HCT116 (cell line): ENCODE results near the gene TFCP2. TPM values are rescaled to one million over a fixed set of nuclear protein-coding genes. Genes with fewer than 3 reads are reported as not detected.

ENCODE experiments used
- ATAC-seq: fragments of 200-7000 bp; cut with Tn5 transposase; 2 replicates; pipeline ENCODE4 v1.9.1; 2020; ENCODE audit warnings: mild to moderate bottlenecking, moderate library complexity
- BruUV-seq: library from RNA; stranded (reverse); fragments of 400-500 nt; replicated peaks from 2 replicates; lab custom pipeline; 2021; lab: Mats Ljungman, UMichigan
- CTCF ChIA-PET: fragments of 300-600 bp; sonication (Branson Sonifier 250); formaldehyde crosslinking; loops from one replicate; lab custom pipeline; 2021; ENCODE audit warnings: antibody characterized with exemption; lab: Charles Lee
- POLR2A ChIA-PET: fragments of 300-600, 350-600 bp; sonication (Branson Sonifier 250); formaldehyde crosslinking; loops from one replicate; lab custom pipeline; 2021; ENCODE audit warnings: antibody characterized with exemption; lab: Charles Lee
- RAD21 ChIA-PET, 2 experiments: fragments of 300-600 bp; sonication (Branson Sonifier 250); formaldehyde crosslinking; loops; one replicate each; lab custom pipeline; 2023; ENCODE audit warnings: low total read pairs in 2 of 2; ENCODE audit not compliant: uncharacterized antibody in 2 of 2, unreplicated experiment in 2 of 2, low non-redundant PET in 1 of 2; lab: Charles Lee
- DNase-seq: peaks from one replicate; pipeline ENCODE4 v3.0.0-alpha.2; 2010; ENCODE audit warnings: low read depth, low spot score
- H2AFZ ChIP-seq: fragments of 200-600 bp; shearing (Covaris generic), sonication (generic); 2 replicates; pipeline ENCODE4 v1.6.1; 2017; ENCODE audit warnings: low read depth, mixed run types, mixed read lengths, antibody characterized with exemption, low read length; ENCODE audit not compliant: poor library complexity, severe bottlenecking
- H3K27ac ChIP-seq: 2 replicates; pipeline ENCODE4 v1.5.1; 2012; ENCODE audit warnings: low read depth, low read length
- H3K27me3 ChIP-seq: fragments of 200-600 bp; sonication (generic); 2 replicates; pipeline ENCODE4 v1.6.1; 2016; ENCODE audit warnings: mixed run types, low read length, mixed read lengths; ENCODE audit not compliant: insufficient read depth
- H3K36me3 ChIP-seq, 2 experiments: fragments of 200-500 bp in 1 of 2; fragments of 200-600 bp in 1 of 2; sonication (Bioruptor generic) in 1 of 2; sonication (generic) in 1 of 2; 2 replicates each; pipeline versions ENCODE4 v1.5.1 to v1.6.1; 2014 to 2016; ENCODE audit warnings: low read length in 2 of 2, inconsistent platforms in 1 of 2, mixed read lengths in 1 of 2, mixed run types in 1 of 2; ENCODE audit not compliant: insufficient read depth in 2 of 2, control insufficient read depth in 1 of 2
- H3K4me1 ChIP-seq, 2 experiments: fragments of 200-600 bp in 1 of 2; sonication (generic) in 1 of 2; 2 replicates each; pipeline versions ENCODE4 v1.5.1 to v1.6.1; 2012 to 2017; ENCODE audit warnings: low read length in 2 of 2, inconsistent platforms in 1 of 2, mild to moderate bottlenecking in 1 of 2, mixed read lengths in 1 of 2, mixed run types in 1 of 2, moderate library complexity in 1 of 2; ENCODE audit not compliant: insufficient read depth in 2 of 2, control insufficient read depth in 1 of 2
- H3K4me2 ChIP-seq: fragments of 200-600 bp; sonication (generic); 2 replicates; pipeline ENCODE4 v1.6.1; 2017; ENCODE audit warnings: mixed run types, low read length, mixed read lengths
- H3K4me3 ChIP-seq, 2 experiments: fragments of 200-600 bp in 1 of 2; sonication (generic) in 1 of 2; replicated peaks in 1 of 2; 2 replicates each; pipeline ENCODE4 v1.5.1; 2011 to 2016; ENCODE audit warnings: low read length in 2 of 2, control low read depth in 1 of 2, low read depth in 1 of 2, mild to moderate bottlenecking in 1 of 2, mixed read lengths in 1 of 2, mixed run types in 1 of 2
- H3K79me2 ChIP-seq: fragments of 200-600 bp; sonication (generic); 2 replicates; pipeline ENCODE4 v1.6.1; 2017; ENCODE audit warnings: mild to moderate bottlenecking, mixed run types, low read length, moderate library complexity, mixed read lengths; ENCODE audit not compliant: insufficient read depth
- H3K9ac ChIP-seq: fragments of 200-600 bp; sonication (generic); 2 replicates; pipeline ENCODE4 v1.6.1; 2016; ENCODE audit warnings: low read length, mixed read lengths
- H3K9me2 ChIP-seq: fragments of 200-600 bp; sonication (generic), shearing (Covaris generic); 2 replicates; pipeline ENCODE4 v1.6.1; 2017; ENCODE audit warnings: mixed run types, mild to moderate bottlenecking, moderate library complexity; ENCODE audit not compliant: insufficient read depth
- H3K9me3 ChIP-seq, 2 experiments: fragments of 200-500 bp in 1 of 2; fragments of 200-600 bp in 1 of 2; sonication (Bioruptor generic) in 1 of 2; sonication (generic) in 1 of 2; 2 replicates each; pipeline ENCODE4 v1.6.1; 2014 to 2017; ENCODE audit warnings: low read length in 2 of 2, mixed read lengths in 2 of 2, inconsistent platforms in 1 of 2, low read depth in 1 of 2, mild to moderate bottlenecking in 1 of 2, mixed run types in 1 of 2, moderate library complexity in 1 of 2; ENCODE audit not compliant: control insufficient read depth in 1 of 2, insufficient read depth in 1 of 2
- H4K20me1 ChIP-seq: fragments of 200-600 bp; sonication (generic), shearing (Covaris generic); 2 replicates; pipeline ENCODE4 v1.6.1; 2017; ENCODE audit warnings: mixed run types, mild to moderate bottlenecking, moderate library complexity; ENCODE audit not compliant: insufficient read depth
- CEBPB ChIP-seq: IDR thresholded peaks from 2 replicates; pipeline ENCODE4 v1.6.1; 2012; ENCODE audit warnings: low read depth
- EZH2 ChIP-seq: fragments of 200-600 bp; sonication (generic); IDR thresholded peaks from 2 replicates; pipeline ENCODE4 v1.6.1; 2017; ENCODE audit warnings: antibody characterized with exemption, mixed run types
- EZH2phosphoT487 ChIP-seq: fragments of 200-600 bp; IDR thresholded peaks from 2 replicates; pipeline ENCODE4 v1.6.1; 2018; ENCODE audit warnings: antibody characterized with exemption, borderline replicate concordance
- RAD21 ChIP-seq: IDR thresholded peaks from 2 replicates; pipeline ENCODE4 v1.6.1; 2012; ENCODE audit warnings: low read depth, mild to moderate bottlenecking
- REST ChIP-seq: IDR thresholded peaks from 2 replicates; pipeline ENCODE4 v1.6.1; 2012; ENCODE audit warnings: low read depth
- SIN3A ChIP-seq: IDR thresholded peaks from 2 replicates; pipeline ENCODE4 v1.6.1; 2012; ENCODE audit warnings: low read depth
- TCF7L2 ChIP-seq: IDR thresholded peaks from 2 replicates; pipeline ENCODE4 v1.7.0; 2011; ENCODE audit warnings: borderline replicate concordance, inconsistent platforms; ENCODE audit not compliant: insufficient read depth, insufficient read length; ENCODE audit errors: extremely low read depth
- YY1 ChIP-seq: IDR thresholded peaks from 2 replicates; pipeline ENCODE4 v1.6.1; 2011; ENCODE audit warnings: low read length, low read depth, moderate library complexity, mild to moderate bottlenecking; ENCODE audit not compliant: insufficient replicate concordance; ENCODE audit errors: extremely low read depth
- ZFX ChIP-seq: fragments of 450-650 bp; IDR thresholded peaks from 2 replicates; pipeline ENCODE4 v1.6.1; 2017
- intact Hi-C: fragments of 100-400 bp; cut with micrococcal nuclease; formaldehyde crosslinking; loops from 2 replicates; pipeline ENCODE4 v1.10.0; 2022
- total RNA-seq: library from RNA; stranded (reverse); gene quantifications from one replicate; pipeline ENCODE4 v1.2.1, GENCODE V29; 2021; ENCODE audit not compliant: unreplicated experiment
- TF ChIP-seq, protein P1 (sequence below): IDR thresholded peaks from 2 replicates; pipeline ENCODE4 v1.6.1; 2012

Gene TFCP2
- total RNA-seq, 1 experiment from 2014 or later: 31.6 TPM

DNA sequence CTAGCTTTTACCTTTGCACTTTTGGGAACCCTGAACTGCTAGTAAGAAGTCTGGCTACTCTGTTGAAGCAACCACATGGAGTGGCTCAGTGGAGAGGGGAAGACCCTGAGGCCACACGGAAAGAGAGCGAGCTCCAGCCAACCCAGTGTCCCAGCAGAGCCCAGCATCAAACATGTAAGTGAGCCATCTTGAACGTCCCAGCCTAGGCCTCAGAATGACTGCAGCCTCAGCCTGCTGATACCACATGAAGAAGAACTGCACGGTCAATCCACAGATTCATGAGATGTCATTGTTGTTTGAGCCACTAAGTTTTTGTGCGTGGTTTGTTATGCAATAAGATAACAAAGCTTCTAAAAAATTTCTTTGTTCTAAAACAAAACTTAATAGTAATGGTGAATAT is 40.2 kb downstream of the TFCP2 start:
- Histone ChIP-seq H4K20me1 (peaks cover 4% of the 10 kb centered on the region; the same call in 1 of the 2 replicates), H3K4me3 (no peak overlapping the region), H3K9me2 (no peaks in the 10 kb centered on the region), H3K27ac (no peak overlapping the region), H3K4me2 (no peak overlapping the region), H2AFZ (no peak overlapping the region), H3K4me1 (peaks cover 18 to 25% of the 10 kb centered on the region in 2 experiments), H3K9me3 (no peaks in the 10 kb centered on the region), H3K27me3 (no peaks in the 10 kb centered on the region), H3K79me2 (peaks cover 23% of the 10 kb centered on the region), H3K36me3 (no peaks in the 10 kb centered on the region), H3K9ac (no peak overlapping the region)
- DNase-seq (no peak), ATAC-seq (no peak)
- RAD21 ChIA-PET: no interaction called here
- CTCF ChIA-PET: no interaction called here
- POLR2A ChIA-PET: interaction anchor here (0.9 kb wide), 1 partner anchor 41 kb away, joined by 5 read pairs; no protein-coding TSS in a partner anchor
- intact Hi-C loops: no loop called here
- TF ChIP-seq EZH2phosphoT487 (no peak), REST (no peak), EZH2 (no peak), ZFX (no peak), TCF7L2 (no peak), RAD21 (no peak), CEBPB (no peak), YY1 (no peak), SIN3A (no peak)
- TF ChIP-seq, protein P1, sequence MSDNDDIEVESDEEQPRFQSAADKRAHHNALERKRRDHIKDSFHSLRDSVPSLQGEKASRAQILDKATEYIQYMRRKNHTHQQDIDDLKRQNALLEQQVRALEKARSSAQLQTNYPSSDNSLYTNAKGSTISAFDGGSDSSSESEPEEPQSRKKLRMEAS: no peak
- no TSS peak for BruUV-seq
